Fibroblast of skin of abdomen (primary cell): ENCODE measurements around the gene DNAJC9.

Source experiments
- DNase-seq: peaks from one replicate; pipeline ENCODE4 v3.0.0-alpha.2; 2013

Gene DNAJC9

DNA sequence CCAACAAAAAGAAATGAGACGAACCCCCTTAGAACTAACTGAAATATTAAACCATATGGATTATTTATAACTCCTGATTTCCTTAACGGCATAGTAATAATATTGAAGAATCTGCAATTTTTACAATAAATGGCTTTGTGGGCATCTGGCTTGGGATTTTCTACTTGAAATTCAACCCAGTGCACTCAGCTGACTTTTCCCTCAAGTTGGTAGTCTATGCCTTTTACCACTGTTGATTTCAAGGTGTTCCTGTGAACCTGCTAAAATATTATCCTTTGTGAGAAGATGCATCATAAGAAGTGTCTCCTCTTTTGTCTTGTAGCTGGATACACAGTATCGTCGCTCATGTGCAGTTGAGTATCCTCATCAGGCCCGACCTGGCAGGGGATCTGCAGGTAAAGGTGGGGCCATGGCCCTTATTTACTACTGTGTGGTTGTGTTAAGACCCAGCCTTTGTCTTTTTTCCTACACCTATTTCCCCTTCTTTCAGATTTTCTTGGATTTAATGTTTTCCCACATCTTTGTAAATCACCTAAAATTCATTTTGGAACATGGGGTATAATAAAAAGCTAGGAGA lies 8.0 kb downstream of the DNAJC9 start:
- DNase-seq, result no peak

DNA sequence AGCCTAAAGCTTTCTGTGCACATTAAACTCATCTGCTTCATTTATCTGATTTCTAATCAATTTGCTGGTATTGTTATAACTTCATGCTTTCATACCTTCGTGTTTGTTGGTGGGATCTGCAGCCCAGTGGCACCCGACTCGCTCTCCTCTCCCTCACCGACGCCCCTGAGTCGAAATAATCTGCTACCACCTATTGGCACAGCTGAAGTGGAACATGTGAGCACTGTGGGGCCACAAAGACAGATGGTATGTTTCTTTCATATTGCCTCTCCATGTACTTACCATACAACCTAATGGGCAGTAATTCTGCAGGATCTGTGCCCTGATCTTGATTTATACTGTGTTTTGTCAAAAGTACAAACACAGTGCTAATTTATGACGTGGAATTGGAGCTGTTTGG lies 12.4 kb downstream of the DNAJC9 start:
- DNase-seq, result no peak

DNA sequence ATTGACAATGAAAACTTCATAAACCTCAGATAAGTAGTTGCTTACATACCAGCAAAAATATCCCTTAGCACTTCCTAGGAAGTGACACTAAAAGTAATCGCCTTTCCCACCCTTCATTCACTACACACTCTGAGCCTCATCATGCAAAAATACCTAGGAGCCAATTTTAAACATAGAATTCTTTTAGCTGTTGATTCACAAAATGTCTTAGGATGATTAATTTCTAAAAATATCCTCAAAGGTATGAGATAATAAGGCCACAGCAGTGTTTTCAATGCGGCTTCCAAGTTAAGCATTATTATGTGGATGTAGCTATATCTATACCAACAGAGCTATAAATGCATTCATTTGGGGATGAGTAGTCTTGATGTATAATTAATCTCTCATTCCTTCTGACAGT lies 13.2 kb downstream of the DNAJC9 start:
- DNase-seq, result no peak

DNA sequence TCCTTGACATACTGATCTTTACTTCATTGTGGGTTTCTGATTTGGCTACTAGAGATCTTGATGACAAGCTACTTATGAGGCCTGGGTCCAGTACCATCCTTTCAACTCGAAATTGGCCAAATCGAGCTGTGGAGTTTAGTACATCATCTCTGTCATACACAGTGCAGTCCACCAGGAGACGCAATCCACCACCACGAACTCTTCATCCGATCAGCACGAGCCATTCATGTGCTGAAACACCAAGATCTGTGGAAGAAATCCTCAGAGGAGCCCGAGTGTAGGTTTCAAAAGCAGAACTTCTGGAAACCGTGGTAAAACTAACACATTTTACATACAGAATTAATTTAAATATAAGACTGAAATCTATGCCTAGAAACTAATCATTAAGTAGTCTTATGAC lies 14.2 kb downstream of the DNAJC9 start:
- no peak for DNase-seq

DNA sequence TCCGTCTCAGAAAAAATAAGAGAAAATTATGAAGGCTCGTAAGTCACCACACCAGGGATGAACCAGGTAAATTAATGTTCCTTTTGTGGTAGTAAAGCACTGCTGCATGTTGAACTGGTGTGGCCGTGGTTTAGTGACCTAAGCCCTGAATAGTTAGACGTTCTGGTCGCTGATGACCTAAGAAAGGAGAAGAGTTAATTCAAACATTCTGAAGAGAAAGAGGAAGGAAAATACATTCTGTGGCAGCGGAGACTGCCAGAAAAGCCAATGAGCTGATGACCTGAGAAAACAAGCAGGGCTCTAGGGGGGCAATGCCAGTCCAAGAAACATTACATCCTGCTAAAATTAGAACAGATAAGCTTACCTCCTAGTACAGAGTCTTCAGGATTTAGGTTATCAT lies 17.5 kb downstream of the DNAJC9 start:
- DNase-seq, result no peak

GRCh38 chr10:73228247-73228646 lies 18.8 kb downstream of the DNAJC9 start:
- no peak for DNase-seq

GRCh38 chr10:73226663-73227062 lies 20.4 kb downstream of the DNAJC9 start:
- DNase-seq, result no peak

DNA sequence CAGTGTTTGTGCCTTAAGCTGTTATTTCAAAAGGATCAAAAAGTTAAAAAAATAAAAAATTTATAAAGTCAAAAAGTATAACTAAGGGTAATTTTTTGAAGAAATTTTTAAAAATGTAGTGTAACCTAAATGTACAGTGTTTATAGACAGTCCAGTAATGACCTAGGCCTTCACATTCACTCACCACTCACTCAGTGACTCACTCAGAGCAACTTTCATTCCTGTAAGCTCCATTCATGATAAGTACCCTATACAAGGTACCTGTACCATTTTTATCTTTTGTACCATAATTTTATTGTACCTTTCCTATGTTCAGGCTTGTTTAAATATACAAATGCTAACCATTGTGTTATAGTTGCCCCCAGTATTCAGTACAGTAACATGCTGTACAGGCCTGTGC lies 21.5 kb downstream of the DNAJC9 start:
- DNase-seq, result no peak

- no peak for DNase-seq
Measured at GRCh38 chr10:73220989-73221388, 26.1 kb downstream of the DNAJC9 start.

DNA sequence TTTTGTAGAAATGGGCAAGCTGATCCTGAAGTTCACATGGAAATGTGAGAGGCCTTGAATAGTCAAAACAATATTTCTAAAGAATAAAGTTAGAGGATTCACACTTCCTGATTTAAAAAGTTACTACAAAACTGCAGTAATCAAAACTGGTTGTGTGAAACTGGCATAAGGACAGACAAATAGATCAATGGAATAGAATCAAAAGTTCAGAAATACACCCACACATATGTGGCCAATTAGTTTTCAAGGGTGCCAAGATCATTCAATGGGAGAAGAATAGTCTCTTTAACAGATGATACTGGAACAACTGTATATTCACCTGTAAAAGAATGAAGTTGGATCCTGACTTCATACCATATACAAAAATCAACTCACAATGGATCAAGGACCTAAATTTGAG lies 27.7 kb downstream of the DNAJC9 start:
- no peak for DNase-seq

- DNase-seq, result no peak
Measured at GRCh38 chr10:73218431-73219191, 28.4 kb downstream of the DNAJC9 start.

GRCh38 chr10:73217628-73218027 lies 29.4 kb downstream of the DNAJC9 start:
- no peak for DNase-seq

DNA sequence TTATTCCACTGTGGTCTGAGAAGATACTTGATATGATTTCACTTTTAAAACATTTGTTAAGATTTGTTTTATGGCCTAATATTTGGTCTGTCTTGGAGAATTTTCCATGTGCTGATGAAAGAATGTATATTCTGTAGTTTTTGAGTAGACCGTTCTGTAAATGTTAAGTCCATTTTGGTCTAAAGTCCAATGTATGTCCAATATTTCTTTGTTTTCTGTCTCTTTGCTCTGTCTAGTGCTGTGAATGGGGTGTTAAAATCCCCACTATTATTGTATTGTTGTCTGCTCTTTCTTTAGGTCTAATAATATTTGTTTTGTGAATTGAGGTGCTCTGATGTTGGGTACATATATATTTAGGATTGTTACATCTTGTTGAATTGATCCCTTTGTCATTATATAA lies 31.3 kb downstream of the DNAJC9 start:
- DNase-seq, result no peak

DNA sequence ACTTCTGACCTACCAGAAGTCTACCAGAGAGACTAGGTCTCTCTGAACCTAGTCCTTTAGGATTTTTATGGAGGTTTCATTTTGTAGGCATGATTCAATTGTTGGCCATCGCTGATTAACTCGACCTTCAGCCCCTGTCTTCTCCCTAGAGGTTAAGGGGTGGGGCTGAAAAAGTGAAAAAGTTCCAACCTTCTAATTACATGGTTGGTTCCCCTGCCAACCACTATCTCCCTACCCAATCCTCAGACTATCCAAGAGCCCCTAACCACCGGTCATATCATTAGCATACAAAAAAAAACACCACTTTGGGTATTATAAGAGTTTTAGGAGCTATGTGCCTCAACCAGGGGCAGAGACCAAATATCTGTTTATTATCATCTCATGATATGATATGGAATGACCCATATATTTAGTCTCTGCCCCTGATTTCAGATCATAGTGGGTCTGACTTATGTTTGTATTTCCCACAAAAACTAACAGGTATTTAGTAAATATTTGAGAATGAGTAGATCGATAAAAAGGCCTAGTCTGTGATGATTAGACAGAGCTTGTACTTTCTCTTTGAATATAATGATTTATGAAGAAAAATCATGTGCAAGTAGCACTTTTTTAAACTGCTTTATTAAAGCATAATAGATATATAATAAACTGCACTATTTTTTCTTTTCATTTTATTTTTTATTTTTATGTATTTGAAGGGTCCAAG lies 35.8 kb downstream of the DNAJC9 start:
- no peak for DNase-seq

DNA sequence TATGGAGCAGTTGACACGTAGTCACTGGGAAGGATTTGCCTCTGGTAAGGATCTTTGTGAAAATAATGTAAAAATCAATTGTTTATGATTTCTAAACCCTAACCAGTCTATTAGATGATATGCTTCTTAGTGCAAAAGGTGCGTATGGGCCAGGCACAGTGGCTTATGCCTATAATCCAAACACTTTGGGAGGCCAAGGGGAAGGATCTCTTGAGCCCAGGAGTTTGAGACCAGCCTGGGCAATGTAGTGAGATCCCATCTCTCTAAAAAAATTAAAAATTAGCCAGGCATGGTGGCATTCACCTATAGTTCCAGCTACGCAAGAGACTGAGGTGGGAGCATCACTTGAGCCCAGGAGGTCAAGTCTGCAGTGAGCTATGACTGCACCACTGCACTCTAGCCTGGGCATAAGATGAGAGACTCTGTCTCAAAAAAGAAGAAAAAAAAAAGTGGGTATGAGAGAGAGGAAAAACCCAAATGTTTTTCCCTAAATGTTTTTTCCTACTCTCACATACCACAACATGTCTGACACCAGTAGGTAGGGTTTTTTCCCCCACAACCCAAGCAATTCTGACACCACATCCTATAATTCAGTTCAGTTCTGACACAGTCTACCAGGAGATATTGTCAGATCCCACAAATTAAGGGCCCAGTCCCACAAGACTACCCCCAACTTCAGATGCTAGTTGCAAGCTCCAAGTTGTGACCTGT lies 36.5 kb downstream of the DNAJC9 start:
- no peak for DNase-seq

DNA sequence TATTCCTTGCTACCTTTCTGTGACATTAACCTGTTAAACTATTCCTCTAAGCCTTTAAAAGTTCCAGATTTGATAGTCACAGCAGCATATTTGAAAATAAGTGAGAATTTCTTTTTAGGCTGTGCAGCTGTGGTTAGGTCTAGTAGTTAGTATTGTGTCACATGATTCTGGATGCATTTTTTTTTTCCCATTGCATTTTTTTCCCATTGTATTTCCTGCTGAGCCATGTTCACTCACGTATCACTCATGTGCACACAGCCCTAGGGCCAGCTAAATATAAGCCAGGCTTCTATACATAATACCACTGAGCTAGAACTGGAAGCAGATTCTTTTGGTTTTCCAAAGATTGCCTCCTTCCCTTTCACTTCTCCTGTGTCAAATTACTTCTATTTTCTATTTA lies 37.4 kb downstream of the DNAJC9 start:
- DNase-seq, result peak; percentile 33

DNA sequence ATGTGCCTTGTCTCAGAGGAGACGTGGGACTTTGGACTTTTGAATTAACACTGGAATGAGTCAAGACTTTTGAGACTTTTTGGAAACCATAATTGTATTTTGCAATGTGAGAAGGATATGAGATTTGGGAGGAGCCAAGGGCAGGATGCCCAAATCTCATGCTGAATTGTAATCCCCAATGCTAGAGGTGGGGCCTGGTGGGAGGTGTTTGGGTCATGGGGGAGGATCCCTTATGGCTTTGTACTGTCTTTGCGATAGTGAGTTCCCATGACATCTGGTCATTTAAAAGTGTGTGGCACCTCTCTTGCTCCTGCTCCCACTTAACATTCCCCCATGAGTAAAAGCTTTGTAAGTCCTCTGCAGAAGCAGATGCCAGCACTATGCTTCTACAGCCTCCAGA lies 39.2 kb downstream of the DNAJC9 start:
- no peak for DNase-seq

DNA sequence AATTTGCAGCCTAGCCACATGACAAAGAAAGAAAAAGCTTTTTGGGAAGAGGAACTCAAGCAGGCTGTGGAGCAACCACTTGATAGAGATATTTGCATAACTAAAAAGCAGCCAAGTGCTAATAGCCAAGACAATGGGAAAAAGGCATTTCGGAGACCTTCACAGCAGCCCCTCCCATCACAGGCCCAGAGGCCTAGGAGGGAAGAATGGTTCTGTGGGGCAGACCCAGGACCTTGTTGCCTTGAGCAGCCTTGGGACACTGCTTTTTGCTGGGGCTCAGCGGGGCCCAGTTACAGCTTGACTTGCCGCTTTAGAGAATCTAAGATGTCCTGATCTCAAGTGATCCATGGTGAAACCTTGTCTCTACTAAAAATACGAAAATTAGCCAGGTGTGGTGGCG lies 40.7 kb downstream of the DNAJC9 start:
- no peak for DNase-seq

GRCh38 chr10:73205890-73206289 lies 41.2 kb downstream of the DNAJC9 start:
- DNase-seq, result no peak

DNA sequence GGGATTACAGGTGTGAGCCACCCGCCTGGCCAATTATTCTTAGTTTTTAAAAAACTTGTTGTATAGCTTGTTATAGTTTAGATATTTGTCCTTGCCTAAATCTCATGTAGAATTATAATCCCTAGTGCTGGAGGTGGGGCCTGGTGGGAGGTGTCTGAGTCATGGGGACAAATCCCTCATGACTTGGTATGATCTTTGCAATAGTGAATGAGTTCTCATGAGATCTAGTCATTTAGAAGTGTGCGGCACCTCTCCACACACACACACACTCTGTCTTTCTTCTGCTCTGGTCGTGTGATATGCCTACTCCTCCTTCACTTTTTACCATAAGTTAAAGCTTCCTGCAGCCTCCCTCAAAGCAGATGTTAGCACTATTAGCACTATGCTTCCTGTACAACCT lies 42.0 kb downstream of the DNAJC9 start:
- DNase-seq, result no peak
